CD14-positive monocyte (primary cell): ENCODE results near the gene ZNF497. TPM values are rescaled to one million over a fixed set of nuclear protein-coding genes. Genes with fewer than 3 reads are reported as not detected.

Experiments used
- DNase-seq, 3 donors: peaks; one replicate each; pipeline ENCODE4 v3.0.0-alpha.2; 2011 to 2022
- H2AFZ ChIP-seq: 2 replicates; pipeline ENCODE4 v1.6.0; 2012; ENCODE audit warnings: mild to moderate bottlenecking, low read depth, low read length, inconsistent platforms; ENCODE audit not compliant: insufficient read depth, poor library complexity, severe bottlenecking
- H3K27ac ChIP-seq, 2 donors: 1 replicate in 1 of 2; 2 replicates in 1 of 2; pipeline ENCODE4 v1.5.1; 2012 to 2013; ENCODE audit warnings: low read length in 2 of 2, control low read depth in 1 of 2, inconsistent platforms in 1 of 2, low read depth in 1 of 2, mild to moderate bottlenecking in 1 of 2
- H3K27me3 ChIP-seq, 2 donors: one replicate each; pipeline versions ENCODE4 v1.6.0 to v1.6.1; 2011 to 2013; ENCODE audit warnings: low read length in 2 of 2; ENCODE audit not compliant: control insufficient read depth in 2 of 2, insufficient read depth in 2 of 2
- H3K36me3 ChIP-seq, 2 donors: replicated peaks in 1 of 2; 1 replicate in 1 of 2; 2 replicates in 1 of 2; pipeline versions ENCODE4 v1.5.1 to v1.6.1; 2012 to 2013; ENCODE audit warnings: low read length in 2 of 2, control low read depth in 1 of 2, inconsistent platforms in 1 of 2, mild to moderate bottlenecking in 1 of 2; ENCODE audit not compliant: insufficient read depth in 2 of 2, control insufficient read depth in 1 of 2
- H3K4me1 ChIP-seq, 2 donors: 1 replicate in 1 of 2; 2 replicates in 1 of 2; pipeline versions ENCODE4 v1.5.1 to v1.6.1; 2012 to 2013; ENCODE audit warnings: low read length in 2 of 2, control low read depth in 1 of 2, inconsistent platforms in 1 of 2, mild to moderate bottlenecking in 1 of 2, moderate library complexity in 1 of 2; ENCODE audit not compliant: insufficient read depth in 2 of 2, control insufficient read depth in 1 of 2
- H3K4me2 ChIP-seq: replicated peaks from 2 replicates; pipeline ENCODE3; 2012; ENCODE audit warnings: low read length, moderate library complexity, mild to moderate bottlenecking; ENCODE audit not compliant: poor library complexity, severe bottlenecking; ENCODE audit errors: extremely low read depth
- H3K4me3 ChIP-seq, 3 experiments: fragments of 200-600 bp in 1 of 3; sonication (generic) in 1 of 3; replicated peaks in 1 of 3; 1 replicate in 2 of 3; 2 replicates in 1 of 3; pipeline ENCODE4 v1.5.1; 2011 to 2013; ENCODE audit warnings: low read length in 3 of 3, mild to moderate bottlenecking in 3 of 3, control low read depth in 2 of 3, low read depth in 2 of 3, inconsistent platforms in 1 of 3, moderate library complexity in 1 of 3
- H3K79me2 ChIP-seq: 2 replicates; pipeline ENCODE4 v1.6.0; 2012; ENCODE audit warnings: mild to moderate bottlenecking, control low read depth, inconsistent platforms, low read length, moderate library complexity; ENCODE audit not compliant: insufficient read depth
- H3K9ac ChIP-seq: 2 replicates; pipeline ENCODE4 v1.6.0; 2017; ENCODE audit warnings: low read length, mild to moderate bottlenecking; ENCODE audit not compliant: insufficient read depth, poor library complexity, severe bottlenecking
- H3K9me3 ChIP-seq, 2 donors: replicated peaks in 1 of 2; 1 replicate in 1 of 2; 2 replicates in 1 of 2; pipeline versions ENCODE4 v1.5.1 to v1.6.1; 2012 to 2013; ENCODE audit warnings: low read length in 2 of 2, control low read depth in 1 of 2; ENCODE audit not compliant: control insufficient read depth in 1 of 2, insufficient read depth in 1 of 2
- H4K20me1 ChIP-seq: 2 replicates; pipeline ENCODE4 v1.6.0; 2012; ENCODE audit warnings: mild to moderate bottlenecking, low read length, control low read depth, moderate library complexity; ENCODE audit not compliant: insufficient read depth
- H3K27ac Mint-ChIP-seq, 7 donors: one replicate each; pipeline ENCODE4 v1.8.0; 2020; ENCODE audit warnings: mild to moderate bottlenecking in 7 of 7, mixed read lengths in 7 of 7, moderate library complexity in 6 of 7, inconsistent platforms in 2 of 7
- H3K27me3 Mint-ChIP-seq, 3 donors: one replicate each; pipeline ENCODE4 v1.8.0; 2021 to 2022; ENCODE audit warnings: low read depth in 3 of 3, mild to moderate bottlenecking in 3 of 3, mixed read lengths in 3 of 3, moderate library complexity in 3 of 3, inconsistent platforms in 1 of 3
- H3K36me3 Mint-ChIP-seq, 2 donors: one replicate each; pipeline ENCODE4 v1.8.0; 2020; ENCODE audit warnings: mixed read lengths in 2 of 2, inconsistent platforms in 1 of 2, mild to moderate bottlenecking in 1 of 2
- H3K4me1 Mint-ChIP-seq: one replicate; pipeline ENCODE4 v1.8.0; 2020; ENCODE audit warnings: mild to moderate bottlenecking, mixed read lengths
- H3K4me3 Mint-ChIP-seq, 2 donors: one replicate each; pipeline ENCODE4 v1.8.0; 2020; ENCODE audit warnings: mild to moderate bottlenecking in 2 of 2, mixed read lengths in 2 of 2, moderate library complexity in 1 of 2
- H3K9me3 Mint-ChIP-seq, 7 donors: one replicate each; pipeline ENCODE4 v1.8.0; 2020 to 2022; ENCODE audit warnings: mixed read lengths in 7 of 7, mild to moderate bottlenecking in 6 of 7, moderate library complexity in 6 of 7, inconsistent platforms in 2 of 7
- CTCF ChIP-seq: fragments of 200-600 bp; IDR thresholded peaks from one replicate; pipeline ENCODE4 v1.8.0; 2022; ENCODE audit warnings: antibody characterized with exemption, mild to moderate bottlenecking
- WGBS: methylation state at CpG from one replicate; pipeline ENCODE4 v1.1.5; 2013; ENCODE audit warnings: missing lambda C conversion rate; ENCODE audit not compliant: insufficient coverage; 5-methylcytosine and 5-hydroxymethylcytosine counted together
- intact Hi-C, 2 donors: fragments of 100-400 bp; cut with micrococcal nuclease; formaldehyde crosslinking; loops; one replicate each; pipeline versions ENCODE4 v1.15.0 to v1.15.1; 2023
- polyA plus RNA-seq, 3 donors: library from polyadenylated mRNA; depleted of rRNA in 1 of 3; unstranded in 2 of 3; stranded (reverse) in 1 of 3; fragments of 300-500 nt in 2 of 3; fragments of >200 nt in 1 of 3; fragmentation: Illumina TruSeq in 2 of 3; gene quantifications; 1 replicate in 2 of 3; 2 replicates in 1 of 3; pipeline ENCODE4 v1.2.3, GENCODE V29; 2012 to 2021

ZNF497 gene
- polyA plus RNA-seq, 3 donors = 0.28 to 0.60 (median 0.41) TPM

GRCh38 chr19:58408152-58409009, 45.8 kb upstream of the ZNF497 start, which contains the start of gene ZNF584:
TSS of gene ZNF584 (plus strand) at chr19:58408649. CDS start at chr19:58409148, 499 bp downstream.
- peak within 1 kb of the TSS; percentile 84 to 92 for H3K4me3 Mint-ChIP-seq
- peaks cover 16 to 22% of the 10 kb centered on the region in 2 donors for H3K4me1 ChIP-seq
- peak within 1 kb of the TSS; percentile 85 to 88 for H3K27ac ChIP-seq
- peaks cover 3% of the 10 kb centered on the region for H3K79me2 ChIP-seq
- H3K36me3 Mint-ChIP-seq = peaks cover 0 to 2% of the 10 kb centered on the region in 2 donors
- H3K9ac ChIP-seq = peak within 1 kb of the TSS; percentile 75
- H3K27ac Mint-ChIP-seq = peak within 1 kb of the TSS; percentile 89 to 98 (median 94)
- no peaks in the 10 kb centered on the region for H3K36me3 ChIP-seq
- under 1% methylated on average over 100 of the region's 100 CpGs for WGBS
- intact Hi-C loops = loop anchor here in 1 of 2 donors (5.0 kb wide), 1 partner anchor 81 kb away; the partner anchor contains the start of gene ZSCAN22
- peak within 1 kb of the TSS; percentile 97 for H3K4me2 ChIP-seq
- peak; percentile 90 to 93 (median 92) for DNase-seq
- no peaks in the 10 kb centered on the region for H3K9me3 ChIP-seq
- H3K4me3 ChIP-seq = peak within 1 kb of the TSS; percentile 61 to 96 (median 72)
- peaks cover 0 to 10% (median 2%) of the 10 kb centered on the region in 7 donors for H3K9me3 Mint-ChIP-seq
- H2AFZ ChIP-seq = peak within 1 kb of the TSS; percentile 99
- peaks cover 0 to 5% (median 5%) of the 10 kb centered on the region in 3 donors for H3K27me3 Mint-ChIP-seq
- peaks cover 26% of the 10 kb centered on the region for H3K4me1 Mint-ChIP-seq
- H4K20me1 ChIP-seq = no peaks in the 10 kb centered on the region
- no peaks in the 10 kb centered on the region for H3K27me3 ChIP-seq
- TF ChIP-seq CTCF = peak; percentile 14

GRCh38 chr19:58407658-58408151, 45.2 kb upstream of the ZNF497 start:
- H3K36me3 ChIP-seq = no peaks in the 10 kb centered on the region
- peak overlapping the region; percentile 84 to 92 for H3K4me3 Mint-ChIP-seq
- H3K9me3 Mint-ChIP-seq = peaks cover 0 to 5% (median 0%) of the 10 kb centered on the region in 7 donors
- peak overlapping the region; percentile 75 for H3K9ac ChIP-seq
- peak overlapping the region; percentile 97 for H3K4me2 ChIP-seq
- H3K4me1 Mint-ChIP-seq = peaks cover 26% of the 10 kb centered on the region
- peak overlapping the region; percentile 89 to 98 (median 94) for H3K27ac Mint-ChIP-seq
- no peaks in the 10 kb centered on the region for H3K27me3 ChIP-seq
- H3K27ac ChIP-seq = peak overlapping the region; percentile 85 to 88
- TF ChIP-seq CTCF = no peak
- peak overlapping the region; percentile 61 to 96 (median 72) for H3K4me3 ChIP-seq
- intact Hi-C loops = loop anchor here in 1 of 2 donors (5.0 kb wide), 1 partner anchor 80 kb away; the partner anchor contains the start of gene ZSCAN22
- H2AFZ ChIP-seq = peak overlapping the region; percentile 99
- no peaks in the 10 kb centered on the region for H3K9me3 ChIP-seq
- H4K20me1 ChIP-seq = no peaks in the 10 kb centered on the region
- peaks cover 3% of the 10 kb centered on the region for H3K79me2 ChIP-seq
- no peak for DNase-seq
- H3K4me1 ChIP-seq = peaks cover 16 to 22% of the 10 kb centered on the region in 2 donors
- H3K27me3 Mint-ChIP-seq = peaks cover 0 to 5% (median 5%) of the 10 kb centered on the region in 3 donors
- H3K36me3 Mint-ChIP-seq = peaks cover 0 to 2% of the 10 kb centered on the region in 2 donors
- WGBS = 20% methylated on average over 19 of the region's 22 CpGs
